T-helper 1 cell (primary cell): Measurements from ENCODE around the gene DPH7.
"Not testable (repeated sequence)": the region's sequence is repeated elsewhere in the genome, so short reads cannot be mapped to it uniquely, and the experiment has no call there.

Experiments used
- DNase-seq, 5 donors: peaks; one replicate each; pipeline ENCODE4 v3.0.0-alpha.2; 2012 to 2020

Gene DPH7

DNA sequence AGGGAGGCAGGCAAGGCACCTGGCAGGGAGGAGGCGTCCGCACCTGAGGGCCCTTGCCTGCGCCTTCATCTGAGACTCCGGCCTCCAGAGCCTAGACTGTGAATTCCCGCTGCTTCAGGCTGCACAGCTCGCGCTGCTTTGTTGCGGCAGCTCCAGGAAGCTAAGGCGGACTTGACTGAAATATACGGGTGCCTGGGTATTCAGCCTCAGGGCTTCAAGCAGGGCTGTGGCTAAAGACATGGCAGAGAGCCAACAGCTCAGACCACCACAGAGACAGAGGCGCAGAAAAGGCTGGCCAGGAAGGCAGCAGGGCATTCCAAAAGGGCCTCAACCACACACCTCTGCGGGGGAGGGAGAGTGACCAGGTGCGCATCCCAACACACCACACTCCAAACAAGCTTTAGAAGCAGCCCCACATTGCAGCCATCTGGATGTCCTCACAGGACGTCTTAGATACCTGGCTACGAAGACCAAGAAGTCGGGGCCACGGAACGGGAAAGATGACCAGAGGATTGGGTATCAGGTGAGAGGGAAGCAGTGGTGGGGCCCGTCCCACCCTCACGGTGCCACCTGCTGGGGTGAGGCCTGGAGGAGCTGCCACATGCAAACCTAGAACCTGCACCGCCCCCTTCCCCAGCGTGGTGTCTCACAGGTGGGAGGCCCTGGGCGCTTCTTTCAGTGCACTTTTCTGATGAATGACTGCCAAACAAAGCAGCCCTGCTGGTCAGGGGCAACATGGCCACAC lies 1.7 kb upstream of the DPH7 start:
- no peak for DNase-seq

GRCh38 chr9:137579259-137579604 lies 507 bp upstream of the DPH7 start:
- no peak for DNase-seq

- no peak for DNase-seq
These were observed 2.9 kb downstream of the DPH7 start for GRCh38 chr9:137575716-137576411.

DNA sequence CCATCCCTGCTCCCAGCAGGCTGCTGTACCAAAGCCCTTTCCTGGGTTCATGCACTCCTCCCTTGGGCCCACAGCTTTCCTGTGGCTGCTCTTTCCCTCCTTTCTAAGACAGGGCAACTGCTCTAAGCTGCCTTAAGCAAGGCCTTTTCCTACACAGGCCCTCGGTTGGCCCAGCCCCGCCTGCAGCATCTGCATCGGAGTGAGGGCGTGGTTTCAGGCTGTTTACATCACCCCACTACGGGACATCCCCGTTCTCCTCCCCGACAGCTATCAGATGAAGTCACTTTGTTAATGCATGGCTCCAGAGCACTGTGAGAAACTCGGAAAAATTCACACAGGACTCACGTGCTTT lies 3.4 kb downstream of the DPH7 start:
- DNase-seq: peak in 1 of 5 donors; percentile 32

- DNase-seq: no peak
These were observed 4.5 kb downstream of the DPH7 start for GRCh38 chr9:137574192-137574591.

- DNase-seq: no peak
These were observed 8.2 kb downstream of the DPH7 start for GRCh38 chr9:137570566-137570965.

GRCh38 chr9:137569609-137570203 lies 9.0 kb downstream of the DPH7 start:
- DNase-seq: no peak

DNA sequence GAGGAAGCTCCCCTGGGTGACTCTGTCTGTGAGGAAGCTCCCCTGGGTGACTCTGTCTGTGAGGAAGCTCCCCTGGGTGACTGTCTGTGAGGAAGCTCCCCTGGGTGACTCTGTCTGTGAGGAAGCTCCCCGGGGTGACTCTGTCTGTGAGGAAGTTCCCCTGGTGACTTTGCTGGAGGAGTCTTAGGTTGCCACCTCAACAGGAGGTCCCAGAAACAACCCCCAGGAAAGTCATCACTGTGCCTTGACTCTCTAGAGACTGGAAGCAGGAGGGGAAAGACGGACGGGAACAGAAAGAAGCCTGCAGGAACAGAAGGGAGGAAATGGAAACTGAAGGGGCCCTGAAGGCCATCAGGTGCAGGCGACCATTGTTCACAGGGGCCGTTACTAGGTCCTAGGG lies 10.3 kb downstream of the DPH7 start:
- DNase-seq: not testable (repeated sequence)

DNA sequence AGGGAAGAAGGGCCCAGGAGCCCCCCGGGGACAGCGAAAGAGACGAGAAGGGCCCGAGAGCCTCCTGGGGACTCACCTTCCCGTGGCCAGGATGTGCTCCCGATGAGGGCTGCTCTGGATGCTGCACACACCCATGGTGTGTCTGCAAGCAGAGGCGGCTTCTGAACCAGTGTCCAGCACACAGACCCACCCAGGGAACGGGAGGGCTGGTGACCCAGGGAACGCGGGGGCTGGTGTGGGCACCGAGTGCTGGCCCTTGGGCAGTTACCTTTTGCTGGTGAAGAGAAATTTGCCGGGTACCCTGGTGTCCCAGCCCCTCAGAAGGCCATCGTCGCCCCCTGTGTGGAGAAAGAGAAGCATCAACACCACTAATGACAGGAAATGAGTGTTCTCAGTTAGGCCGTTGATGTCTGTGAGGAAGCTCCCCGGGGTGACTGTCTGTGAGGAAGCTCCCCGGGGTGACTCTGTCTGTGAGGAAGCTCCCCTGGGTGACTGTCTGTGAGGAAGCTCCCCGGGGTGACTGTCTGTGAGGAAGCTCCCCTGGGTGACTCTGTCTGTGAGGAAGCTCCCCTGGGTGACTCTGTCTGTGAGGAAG lies 13.8 kb downstream of the DPH7 start:
- no peak for DNase-seq

GRCh38 chr9:137564134-137564533 lies 14.6 kb downstream of the DPH7 start:
- no peak for DNase-seq

DNA sequence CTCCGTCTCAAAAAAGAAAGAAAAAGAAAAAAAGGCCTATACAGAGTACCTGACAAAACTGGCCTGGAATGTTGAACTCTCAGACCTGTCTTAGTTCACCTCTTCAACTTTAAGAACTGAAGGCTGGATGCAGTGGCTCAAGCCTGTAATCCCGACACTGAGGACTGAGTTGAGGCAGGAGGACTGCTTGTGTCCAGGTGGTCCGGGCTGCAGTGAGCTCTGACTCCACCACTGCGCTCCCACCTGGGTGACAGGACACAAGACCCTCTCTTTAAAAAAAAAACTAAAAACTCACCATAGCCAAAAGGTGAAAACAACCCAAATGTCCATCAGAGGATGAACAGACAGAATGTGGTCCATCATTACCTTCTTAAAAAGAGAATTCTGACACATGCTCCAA lies 20.6 kb downstream of the DPH7 start:
- DNase-seq: no peak

GRCh38 chr9:137556069-137556838 lies 22.5 kb downstream of the DPH7 start:
- no peak for DNase-seq

- no peak for DNase-seq
These were observed 23.5 kb downstream of the DPH7 start for GRCh38 chr9:137555179-137555578.

DNA sequence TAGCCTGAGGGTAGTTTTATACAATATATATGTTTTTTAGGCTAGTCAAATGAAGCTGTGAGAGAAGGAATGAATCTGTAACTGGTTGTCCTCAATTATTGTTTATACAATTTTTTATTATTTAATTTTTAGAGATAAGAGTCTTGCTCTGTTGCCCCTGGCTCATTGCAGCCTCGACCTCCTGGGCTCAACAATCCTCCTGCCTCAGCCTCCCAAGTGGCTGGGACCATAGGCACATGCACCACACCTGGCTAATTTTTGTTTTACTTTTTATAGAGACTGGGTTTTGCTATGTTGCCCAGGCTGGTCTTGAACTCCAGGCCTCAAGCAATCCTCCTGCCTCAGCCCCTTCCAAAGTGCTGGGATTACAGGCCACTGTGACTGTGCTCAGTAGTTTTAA lies 24.4 kb downstream of the DPH7 start:
- no peak for DNase-seq

DNA sequence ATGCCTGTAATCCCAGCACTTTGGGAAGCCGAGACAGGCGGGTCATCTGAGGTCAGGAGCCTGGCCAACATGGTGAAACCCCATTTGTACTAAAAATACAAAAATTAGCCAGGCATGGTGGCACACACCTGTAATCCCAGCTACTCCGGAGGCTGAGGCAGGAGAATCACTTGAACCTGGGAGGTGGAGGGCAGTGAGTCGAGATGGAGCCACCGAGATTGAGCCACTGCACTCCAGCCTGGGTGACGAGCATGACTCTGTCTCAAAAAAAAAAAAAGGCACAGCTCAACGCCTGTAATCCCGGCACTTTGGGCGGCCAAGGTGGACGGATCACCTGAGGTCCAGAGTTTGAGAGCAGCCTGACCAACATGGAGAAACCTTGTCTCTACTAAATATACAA lies 25.1 kb downstream of the DPH7 start:
- DNase-seq: not testable (repeated sequence)

- peak in 2 of 5 donors; percentile 12 to 25 for DNase-seq
These were observed 26.5 kb downstream of the DPH7 start for GRCh38 chr9:137552022-137552768.

GRCh38 chr9:137551264-137552021 lies 27.3 kb downstream of the DPH7 start, which contains the start of gene MRPL41:
Gene MRPL41 (plus strand): TSS chr9:137551879. CDS start chr9:137552082, 203 bp downstream.
- DNase-seq: peak; percentile 73 to 94 (median 92)

DNA sequence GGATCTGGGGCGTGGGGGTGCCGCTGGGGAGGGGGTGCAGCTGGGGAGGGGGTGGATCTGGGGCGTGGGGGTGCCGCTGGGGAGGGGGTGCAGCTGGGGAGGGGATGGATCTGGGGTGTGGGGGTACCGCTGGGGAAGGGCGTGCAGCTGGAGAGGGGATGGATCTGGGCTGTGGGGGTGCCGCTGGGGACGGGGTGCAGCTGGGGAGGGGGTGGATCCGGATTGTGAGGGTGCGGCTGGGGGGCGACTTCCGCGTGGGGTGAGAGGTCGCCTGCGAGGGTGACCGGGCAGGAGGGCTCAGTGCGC lies 27.8 kb downstream of the DPH7 start:
- DNase-seq: peak in 1 of 5 donors; percentile 21

DNA sequence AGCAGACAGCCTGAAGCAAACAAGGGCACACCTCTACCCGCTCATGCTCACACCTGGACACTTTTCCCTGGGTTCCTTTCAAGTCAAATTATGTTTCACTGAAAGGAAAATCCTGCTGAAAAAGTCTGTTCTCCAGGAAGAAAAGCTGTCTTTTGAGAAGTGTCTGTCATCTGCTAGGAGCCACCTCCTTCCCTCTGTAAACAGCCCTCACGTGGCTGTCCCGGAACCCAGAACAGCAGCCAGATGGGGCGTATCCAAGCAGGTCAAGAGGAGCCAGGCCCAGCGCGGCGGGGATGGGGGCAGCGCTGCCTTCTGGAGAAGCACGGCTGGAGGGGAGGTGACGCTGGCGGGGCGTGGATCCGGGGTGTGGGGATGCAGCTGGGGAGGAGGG lies 28.5 kb downstream of the DPH7 start, which contains the start of gene PNPLA7:
PNPLA7 (minus strand) TSS at position 172 of the 391 bp plus-strand sequence. CDS start 205 bp downstream, outside the sequence.
- peak; percentile 25 to 51 (median 44) for DNase-seq

DNA sequence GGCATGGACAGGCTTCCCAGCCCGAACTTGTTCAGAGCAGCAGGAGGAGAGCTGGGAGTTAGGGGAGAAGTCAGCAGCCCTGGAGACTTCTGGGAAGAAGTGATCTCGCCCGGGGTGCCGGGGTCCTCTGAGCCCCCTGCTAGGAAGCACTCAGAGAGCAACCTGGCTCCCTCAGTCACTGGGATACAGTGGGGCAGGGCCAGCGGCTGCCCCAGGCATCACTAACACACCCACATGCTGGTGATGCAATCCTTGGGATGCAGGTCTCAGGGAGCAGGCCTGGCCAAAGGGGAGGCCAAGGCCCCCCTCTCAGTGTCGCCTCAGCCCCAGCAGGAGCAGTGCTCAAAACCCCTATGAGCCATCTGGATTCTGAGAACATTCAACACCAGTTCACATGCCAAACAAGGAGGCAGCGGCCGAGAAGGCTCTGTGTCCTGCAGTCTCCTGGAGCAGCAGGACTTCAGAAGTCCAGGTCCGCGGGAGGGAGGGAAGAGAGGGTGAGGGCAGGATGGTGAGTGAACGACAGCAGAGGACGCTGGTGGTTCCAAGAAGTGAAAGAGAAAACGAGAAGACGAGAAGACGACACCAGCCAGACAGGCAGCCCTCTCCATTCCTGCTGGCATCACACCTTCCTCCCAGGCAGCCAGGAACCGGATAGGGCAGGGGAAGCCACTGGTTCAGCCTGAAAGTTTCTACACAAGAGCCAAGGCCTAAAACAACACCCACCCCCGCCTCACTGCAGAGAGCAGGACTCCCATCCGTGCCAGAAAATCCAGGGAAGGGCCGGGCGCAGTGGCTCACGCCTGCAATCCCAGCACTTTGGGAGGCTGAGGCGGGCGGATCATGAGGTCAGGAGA lies 30.8 kb downstream of the DPH7 start:
- no peak for DNase-seq
